CD4-positive, alpha-beta T cell treated with Interferon alpha-2 for 1 hour (primary cell): ENCODE measurements around the gene PROZ.
"Not testable (repeated sequence)": the region's sequence is repeated elsewhere in the genome, so short reads cannot be mapped to it uniquely, and the experiment has no call there.

Source experiments
- DNase-seq, 2 donors: peaks; one replicate each; pipeline ENCODE4 v3.0.0-alpha.2; 2020 to 2022

Gene PROZ, protein sequence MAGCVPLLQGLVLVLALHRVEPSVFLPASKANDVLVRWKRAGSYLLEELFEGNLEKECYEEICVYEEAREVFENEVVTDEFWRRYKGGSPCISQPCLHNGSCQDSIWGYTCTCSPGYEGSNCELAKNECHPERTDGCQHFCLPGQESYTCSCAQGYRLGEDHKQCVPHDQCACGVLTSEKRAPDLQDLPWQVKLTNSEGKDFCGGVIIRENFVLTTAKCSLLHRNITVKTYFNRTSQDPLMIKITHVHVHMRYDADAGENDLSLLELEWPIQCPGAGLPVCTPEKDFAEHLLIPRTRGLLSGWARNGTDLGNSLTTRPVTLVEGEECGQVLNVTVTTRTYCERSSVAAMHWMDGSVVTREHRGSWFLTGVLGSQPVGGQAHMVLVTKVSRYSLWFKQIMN

DNA sequence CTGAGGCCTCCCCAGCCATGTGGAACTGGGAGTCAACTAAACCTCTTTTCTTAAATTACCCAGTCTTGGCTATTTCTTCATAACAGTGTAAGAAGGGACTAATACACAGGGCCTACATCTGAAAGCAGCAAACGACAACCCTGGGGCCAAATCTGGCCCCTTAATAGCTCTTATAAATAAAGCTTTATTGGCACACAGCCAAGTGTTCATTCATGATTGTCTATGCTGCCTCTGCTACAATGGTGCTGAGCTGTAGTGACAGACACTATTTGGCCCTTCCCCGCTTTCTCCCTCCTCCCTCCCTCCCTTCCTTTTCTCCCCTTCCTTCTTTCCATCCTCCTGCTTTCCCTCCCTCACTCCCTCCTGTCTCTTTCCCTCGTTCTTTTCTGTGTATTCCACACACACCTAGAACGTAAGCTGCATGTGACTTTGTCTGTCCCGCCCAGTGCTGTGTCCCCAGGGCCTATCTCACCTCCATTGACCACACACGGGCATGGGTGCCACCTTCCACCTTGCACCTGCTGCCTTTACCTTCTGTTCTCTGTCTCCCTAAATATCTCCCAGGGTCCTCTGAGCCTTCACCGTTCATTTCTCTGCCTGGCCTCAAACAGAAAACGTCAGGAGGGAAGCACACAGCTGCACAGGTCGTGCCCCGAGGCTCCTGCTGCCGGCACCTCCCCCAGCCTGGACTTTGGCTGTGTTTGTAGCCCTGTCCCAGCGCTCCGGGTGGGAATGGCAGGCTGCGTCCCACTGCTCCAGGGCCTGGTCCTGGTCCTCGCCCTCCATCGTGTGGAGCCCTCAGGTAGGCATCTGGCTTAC, at the start of gene PROZ:
Gene PROZ (plus strand): TSS at position 720 of the 819 bp plus-strand sequence. CDS start 13 bp downstream, at position 733.
- no peak for DNase-seq

DNA sequence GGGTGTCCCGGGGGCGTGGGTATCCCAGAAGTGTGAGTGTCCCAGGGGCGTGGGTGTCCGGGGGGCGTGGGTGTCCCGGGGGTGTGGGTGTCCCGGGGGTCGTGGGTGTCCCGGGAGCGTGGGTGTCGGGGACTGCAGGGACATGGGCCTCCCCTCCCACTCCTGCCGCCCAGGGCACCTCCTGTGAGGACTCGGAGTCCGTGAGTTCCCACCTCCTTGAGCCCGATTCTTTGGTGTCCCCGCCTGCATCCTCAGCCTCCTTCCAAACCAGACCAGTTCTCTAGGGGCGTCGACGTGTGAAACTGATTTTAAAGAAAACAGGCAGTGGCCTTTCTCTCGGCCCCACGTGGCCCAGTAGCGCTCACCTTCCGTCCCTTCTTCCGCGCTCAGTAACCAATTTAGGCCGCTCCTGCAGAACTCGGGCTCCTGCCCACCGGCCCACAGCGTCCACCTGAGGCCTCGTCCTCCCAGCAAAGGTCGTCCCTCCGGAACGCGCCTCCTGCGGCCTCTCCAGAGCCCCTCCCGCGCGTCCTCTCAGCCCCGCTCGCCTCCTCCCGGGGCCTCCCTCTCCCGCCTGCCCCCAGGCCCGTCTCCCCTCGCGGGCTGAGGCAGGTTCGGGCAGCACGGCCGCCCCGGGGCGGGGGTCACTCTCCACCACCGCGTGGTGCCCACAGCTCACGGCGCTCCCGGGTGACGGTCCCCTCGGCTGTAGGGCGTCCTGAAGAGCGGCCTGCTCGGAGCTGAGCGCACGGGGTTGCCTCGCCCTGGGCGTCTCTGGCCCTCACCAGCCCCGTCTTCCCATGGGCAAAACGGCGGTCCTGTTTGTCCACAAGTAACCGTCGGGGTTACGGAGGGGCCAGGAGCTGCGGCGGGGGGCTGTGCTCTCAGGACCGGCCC, 49.0 kb upstream of the PROZ start:
- no peak for DNase-seq

DNA sequence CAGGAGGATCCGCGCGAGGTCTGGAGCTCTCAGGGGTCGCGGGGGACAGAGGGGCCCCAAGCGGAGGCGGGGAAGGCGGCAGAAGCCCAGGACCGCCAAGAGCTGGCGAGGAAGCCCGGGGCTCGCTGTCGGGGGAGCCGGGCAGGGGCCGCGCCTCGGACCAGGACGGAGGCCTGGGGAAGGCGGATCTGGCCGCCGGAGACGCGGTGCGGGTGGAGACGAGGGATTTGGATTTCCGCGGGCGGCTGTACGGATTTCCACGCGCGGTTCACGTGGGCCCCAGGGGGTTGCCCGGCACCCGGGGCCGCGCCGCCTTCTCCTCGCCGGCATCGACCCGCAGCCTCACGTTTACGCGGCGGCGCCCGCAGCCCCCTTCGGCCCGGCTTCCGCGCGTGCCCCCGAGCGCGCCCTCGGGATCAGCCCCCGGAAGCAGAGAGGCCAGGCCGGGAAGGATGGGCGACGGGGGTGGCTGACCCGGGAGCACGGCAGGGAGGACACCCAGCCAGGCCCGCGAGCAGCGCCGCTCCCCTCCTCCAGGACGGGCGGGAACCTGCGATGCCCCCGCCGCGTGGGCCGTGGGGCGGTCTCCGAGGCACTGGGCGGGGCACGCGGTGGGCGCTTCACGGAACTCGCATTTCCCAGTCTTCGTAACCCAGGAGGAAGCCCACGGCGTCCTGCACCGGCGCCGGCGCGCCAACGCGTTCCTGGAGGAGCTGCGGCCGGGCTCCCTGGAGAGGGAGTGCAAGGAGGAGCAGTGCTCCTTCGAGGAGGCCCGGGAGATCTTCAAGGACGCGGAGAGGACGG, 48.2 kb upstream of the PROZ start:
- peak in 1 of 2 donors; percentile 31 for DNase-seq

DNA sequence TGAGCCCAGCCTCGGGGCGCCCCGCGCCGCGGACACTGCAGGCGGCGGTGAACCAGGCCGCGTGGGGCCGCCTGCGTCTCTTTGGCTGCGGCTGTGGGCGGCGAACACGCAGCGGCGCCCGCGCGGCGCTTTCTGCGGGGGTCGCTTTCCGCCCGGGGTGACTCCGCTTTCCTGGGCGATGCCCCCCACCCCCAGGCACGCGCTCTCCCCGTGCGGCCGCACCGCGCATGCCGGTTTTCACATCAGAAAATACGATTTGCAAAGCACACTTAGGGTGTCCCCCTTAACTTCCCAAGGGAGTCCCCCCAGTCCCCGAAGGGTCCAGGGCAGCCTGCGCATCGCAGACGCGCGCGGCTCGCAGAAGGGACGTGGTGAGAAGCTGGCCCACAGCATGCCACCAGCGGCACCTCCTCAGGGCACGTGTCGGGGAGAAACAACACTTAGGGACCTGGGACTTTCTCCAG, 47.6 kb upstream of the PROZ start:
- DNase-seq, result no peak

DNA sequence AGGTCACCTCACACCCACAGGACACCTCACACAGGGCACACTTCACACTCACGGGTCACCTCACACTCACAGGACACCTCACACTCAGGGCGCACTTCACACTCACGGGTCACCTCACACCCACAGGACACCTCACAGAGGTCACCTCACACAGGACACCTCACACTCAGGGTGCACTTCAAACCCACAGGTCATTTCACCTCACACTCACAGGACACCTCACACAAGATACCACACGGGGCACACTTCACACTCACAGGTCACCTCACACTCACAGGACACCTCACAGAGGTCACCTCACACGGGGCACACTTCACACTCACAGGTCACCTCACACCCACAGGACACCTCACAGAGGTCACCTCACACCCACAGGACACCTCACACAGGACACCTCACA, 46.6 kb upstream of the PROZ start:
- DNase-seq, result not testable (repeated sequence)

DNA sequence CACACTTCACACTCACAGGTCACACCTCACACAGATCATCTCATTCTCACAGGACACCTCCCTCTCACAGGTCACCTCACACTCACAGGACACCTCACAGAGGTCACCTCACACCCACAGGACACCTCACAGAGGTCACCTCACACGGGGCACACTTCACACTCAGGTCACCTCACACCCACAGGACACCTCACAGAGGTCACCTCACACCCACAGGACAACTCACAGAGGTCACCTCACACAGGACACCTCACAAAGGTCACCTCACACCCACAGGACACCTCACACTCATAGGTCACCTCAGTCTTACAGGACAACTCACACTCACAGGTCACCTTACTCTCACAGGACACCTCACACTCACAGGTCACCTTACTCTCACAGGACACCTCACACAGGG, 46.0 kb upstream of the PROZ start:
- not testable (repeated sequence) for DNase-seq

DNA sequence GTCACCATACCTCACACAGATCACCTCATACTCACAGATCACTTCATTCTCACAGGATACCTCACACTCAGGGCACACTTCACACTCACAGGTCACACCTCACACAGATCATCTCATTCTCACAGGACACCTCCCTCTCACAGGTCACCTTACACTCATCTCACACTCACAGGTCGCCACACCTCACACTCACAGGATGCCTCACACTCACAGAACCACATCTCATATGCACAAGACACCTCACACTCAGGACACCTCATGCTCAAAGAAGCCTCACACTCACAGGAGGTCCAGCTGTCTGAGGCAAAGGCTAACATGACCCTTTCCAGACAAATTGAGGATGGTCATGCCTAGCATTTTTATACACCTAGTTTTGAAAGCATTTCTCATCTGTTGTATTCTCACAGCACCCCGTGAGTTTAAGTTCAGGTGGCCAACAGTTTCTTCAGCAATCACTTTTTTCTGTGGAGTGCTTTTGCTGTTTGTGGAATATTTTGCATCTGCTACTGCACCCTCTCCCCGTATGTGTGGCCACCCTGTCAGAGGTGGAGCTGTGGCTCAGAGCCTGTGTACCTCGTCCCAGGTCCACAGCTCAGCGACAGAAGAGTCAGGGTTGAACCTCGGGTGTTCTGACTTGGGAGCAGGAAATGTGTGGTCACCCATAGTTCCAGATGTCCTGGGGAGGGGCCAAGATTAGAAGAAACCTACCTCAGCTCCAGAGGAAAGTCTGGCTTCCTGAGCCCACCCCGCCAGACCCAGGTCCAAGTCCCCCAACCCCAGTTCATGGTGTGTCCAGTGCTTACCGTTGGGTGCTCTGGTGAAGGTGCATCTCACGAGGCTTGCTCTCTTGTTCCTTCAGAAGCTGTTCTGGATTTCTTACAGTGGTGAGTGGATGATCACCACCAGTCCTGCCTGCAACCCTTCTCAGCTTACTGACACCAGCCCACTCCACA, 45.3 kb upstream of the PROZ start:
- peak in 1 of 2 donors; percentile 0 for DNase-seq

DNA sequence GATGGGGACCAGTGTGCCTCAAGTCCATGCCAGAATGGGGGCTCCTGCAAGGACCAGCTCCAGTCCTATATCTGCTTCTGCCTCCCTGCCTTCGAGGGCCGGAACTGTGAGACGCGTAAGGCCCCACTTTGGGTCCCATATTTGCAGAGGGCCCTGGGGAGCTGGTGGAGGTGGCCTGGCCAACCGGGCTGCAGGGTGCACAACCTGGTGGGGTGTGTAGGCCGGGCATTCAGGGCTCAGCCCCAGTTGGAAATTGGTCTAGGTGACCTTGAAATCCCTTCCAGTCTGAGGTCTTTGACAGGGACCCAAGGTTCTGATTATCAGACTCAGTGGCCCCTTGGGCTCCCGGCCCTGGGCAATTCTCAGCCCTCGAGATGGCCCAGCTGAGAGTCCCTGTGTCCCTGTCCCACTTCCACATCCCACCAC, 44.6 kb upstream of the PROZ start:
- no peak for DNase-seq

DNA sequence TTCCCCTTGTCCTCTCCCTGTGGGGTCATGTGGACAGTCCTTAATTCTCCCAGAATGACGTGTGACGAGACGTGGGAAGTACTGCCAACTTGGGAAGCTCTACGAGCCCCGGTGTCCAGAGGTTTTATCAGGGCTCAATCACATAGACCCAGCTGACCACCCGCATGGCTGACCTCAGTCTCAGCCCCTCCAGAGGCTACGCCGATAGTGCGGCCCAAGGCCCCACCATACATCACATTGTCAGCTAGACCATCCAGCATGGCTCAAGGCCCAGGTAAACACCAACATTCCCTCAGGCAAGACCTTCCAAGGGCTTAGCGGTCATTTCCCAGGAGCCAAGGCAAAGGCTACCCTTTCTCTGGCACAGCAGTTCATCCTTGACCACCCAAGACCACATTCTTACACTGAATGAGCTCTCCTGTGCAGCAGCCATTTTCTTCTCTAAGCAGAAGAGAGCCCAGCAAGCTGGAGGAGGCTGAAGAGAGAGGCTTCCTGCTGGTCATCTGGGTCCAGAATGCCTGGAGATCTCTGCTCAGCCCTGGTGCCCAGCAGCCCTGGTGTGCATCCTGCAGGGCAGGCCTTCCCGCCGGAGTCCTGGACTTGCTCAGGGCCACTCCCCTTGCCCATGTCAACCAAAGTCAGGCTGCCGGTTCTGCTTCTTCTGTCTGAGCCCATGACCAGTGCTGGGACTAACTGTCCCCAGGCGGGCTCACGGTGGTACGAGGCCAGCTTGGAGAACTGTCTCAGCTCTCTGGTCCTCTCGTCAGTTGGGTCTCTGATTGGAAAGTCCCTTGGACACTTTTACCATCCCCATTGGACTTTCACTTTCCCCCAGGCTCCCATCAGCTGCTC, 43.7 kb upstream of the PROZ start:
- DNase-seq, result peak in 1 of 2 donors; percentile 0

DNA sequence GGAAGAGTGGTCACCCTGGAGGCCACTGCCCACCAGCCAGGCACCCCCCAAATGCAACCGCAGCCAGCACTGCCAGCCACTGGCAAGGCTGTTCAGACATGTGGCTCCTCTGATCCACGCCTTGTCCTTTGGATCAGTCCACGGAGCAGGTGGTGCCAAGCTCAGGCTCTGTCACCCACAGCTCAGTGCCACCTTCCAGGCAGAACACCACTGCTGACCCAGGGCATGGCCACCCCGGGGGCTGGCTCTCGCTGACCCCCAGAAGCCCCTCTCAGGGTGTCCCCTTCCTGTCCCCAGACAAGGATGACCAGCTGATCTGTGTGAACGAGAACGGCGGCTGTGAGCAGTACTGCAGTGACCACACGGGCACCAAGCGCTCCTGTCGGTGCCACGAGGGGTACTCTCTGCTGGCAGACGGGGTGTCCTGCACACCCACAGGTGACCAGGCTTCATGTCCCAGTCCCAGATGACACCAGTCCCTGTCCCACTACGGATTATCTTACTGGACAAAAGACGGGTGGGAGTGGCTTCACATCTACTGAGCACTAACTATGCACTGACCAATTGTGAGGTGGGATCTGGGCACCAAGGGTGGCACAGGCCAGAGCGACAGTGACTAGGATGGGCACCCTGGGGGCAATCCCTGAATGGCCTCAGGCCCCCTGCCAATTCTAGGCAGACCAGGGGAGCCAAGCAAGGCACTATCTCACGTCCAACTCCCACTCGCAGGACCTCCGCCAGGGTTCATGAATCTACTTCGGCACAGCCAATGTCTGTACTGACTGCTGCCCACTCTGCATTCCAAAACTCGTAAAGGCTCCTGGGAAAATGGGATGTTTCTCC, 42.9 kb upstream of the PROZ start:
- no peak for DNase-seq

DNA sequence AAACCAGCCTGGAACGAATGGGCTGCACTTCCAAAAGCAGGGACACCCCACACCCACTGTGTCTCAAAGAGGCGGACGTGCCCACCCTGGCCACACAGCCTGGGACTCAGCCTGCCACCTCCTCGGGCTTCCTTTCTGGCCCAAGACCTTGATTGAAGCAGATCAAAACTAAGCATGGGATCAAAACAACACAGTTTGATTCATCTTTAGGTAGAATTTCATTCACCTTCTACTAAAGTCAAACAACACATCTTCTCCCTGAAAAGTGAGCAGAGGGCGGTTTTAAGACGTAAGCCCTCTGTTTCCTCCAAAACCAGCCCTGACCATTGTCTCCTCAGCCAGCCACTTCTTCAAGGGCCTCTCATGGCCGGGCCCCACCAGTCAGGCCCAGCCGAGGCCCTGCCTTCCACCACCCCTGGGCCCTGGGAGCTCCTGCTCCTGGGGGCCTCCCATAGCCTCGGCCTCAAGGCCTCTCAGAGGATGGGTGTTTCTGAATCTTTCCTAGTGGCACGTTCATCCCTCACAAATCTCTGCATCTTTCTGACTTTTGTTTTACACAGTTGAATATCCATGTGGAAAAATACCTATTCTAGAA, 42.1 kb upstream of the PROZ start:
- no peak for DNase-seq

DNA sequence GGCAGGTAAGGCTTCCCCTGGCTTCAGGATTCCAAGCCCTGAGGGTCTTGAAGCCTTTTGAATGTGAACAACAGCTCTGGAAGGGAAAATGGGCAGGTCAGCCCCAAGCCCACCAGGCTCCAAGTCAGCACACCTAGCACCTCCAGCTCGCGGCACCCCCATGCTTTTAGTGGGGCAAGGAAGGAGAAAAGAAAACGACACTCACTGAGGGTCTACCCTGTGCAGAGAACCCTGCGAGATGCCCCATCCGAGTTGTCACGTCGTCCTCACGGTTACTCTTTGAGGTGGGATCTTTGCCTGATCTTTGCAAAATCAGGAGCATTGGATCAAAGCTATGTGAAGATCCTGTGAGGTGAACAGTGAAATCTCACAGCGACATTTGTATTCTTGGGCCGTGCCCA, 41.6 kb upstream of the PROZ start:
- no peak for DNase-seq

DNA sequence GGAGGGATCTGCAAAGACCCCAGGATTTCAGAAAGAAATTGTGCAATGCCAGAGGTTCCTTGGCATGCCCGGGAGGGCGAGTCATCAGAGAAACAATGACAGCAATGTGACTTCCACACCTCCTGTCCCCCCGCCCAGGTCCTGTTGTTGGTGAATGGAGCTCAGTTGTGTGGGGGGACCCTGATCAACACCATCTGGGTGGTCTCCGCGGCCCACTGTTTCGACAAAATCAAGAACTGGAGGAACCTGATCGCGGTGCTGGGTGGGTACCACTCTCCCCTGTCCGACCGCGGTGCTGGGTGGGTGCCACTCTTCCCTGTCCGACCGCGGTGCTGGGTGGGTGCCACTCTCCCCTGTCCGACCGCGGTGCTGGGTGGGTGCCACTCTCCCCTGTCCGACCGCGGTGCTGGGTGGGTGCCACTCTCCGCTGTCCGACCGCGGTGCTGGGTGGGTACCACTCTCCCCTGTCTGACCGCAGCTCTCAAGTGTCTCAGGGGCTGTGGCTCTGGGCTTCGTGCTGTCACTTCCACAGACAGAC, 41.0 kb upstream of the PROZ start:
- no peak for DNase-seq

DNA sequence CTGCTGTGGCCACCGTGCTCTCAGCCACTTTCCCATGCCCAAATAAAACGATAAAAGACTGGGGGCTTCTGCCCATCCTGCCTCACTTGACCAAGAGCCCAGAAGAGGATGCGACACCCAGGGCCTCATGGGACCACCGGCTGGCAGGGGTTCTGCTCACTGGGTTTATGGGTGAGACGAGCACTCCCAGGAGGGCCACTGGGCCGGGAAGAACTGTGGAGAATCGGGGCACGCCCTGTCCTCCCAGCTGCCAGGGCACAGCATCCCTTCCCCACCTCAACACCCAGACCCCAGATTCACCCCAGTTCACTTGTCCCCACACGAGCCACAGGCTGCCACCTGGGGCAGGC, 40.6 kb upstream of the PROZ start:
- no peak for DNase-seq

DNA sequence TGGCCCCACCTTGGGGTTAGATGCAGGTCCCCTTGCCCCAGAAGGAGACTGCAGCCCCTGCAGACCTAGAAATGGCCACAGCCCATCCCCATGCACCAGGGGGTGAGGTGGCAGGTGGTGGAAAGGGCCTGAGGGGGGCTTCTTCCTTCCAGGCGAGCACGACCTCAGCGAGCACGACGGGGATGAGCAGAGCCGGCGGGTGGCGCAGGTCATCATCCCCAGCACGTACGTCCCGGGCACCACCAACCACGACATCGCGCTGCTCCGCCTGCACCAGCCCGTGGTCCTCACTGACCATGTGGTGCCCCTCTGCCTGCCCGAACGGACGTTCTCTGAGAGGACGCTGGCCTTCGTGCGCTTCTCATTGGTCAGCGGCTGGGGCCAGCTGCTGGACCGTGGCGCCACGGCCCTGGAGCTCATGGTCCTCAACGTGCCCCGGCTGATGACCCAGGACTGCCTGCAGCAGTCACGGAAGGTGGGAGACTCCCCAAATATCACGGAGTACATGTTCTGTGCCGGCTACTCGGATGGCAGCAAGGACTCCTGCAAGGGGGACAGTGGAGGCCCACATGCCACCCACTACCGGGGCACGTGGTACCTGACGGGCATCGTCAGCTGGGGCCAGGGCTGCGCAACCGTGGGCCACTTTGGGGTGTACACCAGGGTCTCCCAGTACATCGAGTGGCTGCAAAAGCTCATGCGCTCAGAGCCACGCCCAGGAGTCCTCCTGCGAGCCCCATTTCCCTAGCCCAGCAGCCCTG, 40.0 kb upstream of the PROZ start:
- DNase-seq, result no peak

DNA sequence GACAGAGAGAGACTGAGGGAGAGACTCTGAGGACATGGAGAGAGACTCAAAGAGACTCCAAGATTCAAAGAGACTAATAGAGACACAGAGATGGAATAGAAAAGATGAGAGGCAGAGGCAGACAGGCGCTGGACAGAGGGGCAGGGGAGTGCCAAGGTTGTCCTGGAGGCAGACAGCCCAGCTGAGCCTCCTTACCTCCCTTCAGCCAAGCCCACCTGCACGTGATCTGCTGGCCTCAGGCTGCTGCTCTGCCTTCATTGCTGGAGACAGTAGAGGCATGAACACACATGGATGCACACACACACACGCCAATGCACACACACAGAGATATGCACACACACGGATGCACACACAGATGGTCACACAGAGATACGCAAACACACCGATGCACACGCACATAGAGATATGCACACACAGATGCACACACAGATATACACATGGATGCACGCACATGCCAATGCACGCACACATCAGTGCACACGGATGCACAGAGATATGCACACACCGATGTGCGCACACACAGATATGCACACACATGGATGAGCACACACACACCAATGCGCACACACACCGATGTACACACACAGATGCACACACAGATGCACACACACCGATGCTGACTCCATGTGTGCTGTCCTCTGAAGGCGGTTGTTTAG, 39.2 kb upstream of the PROZ start:
- DNase-seq, result no peak

DNA sequence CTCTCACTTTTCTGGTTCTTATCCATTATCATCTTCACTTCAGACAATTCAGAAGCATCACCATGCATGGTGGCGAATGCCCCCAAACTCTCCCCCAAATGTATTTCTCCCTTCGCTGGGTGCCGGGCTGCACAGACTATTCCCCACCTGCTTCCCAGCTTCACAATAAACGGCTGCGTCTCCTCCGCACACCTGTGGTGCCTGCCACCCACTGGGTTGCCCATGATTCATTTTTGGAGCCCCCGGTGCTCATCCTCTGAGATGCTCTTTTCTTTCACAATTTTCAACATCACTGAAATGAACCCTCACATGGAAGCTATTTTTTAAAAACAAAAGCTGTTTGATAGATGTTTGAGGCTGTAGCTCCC, 38.6 kb upstream of the PROZ start:
- DNase-seq, result no peak
